Measurements from ENCODE around the gene SLC37A3. TPM values are rescaled to one million over a fixed set of nuclear protein-coding genes. Genes with fewer than 3 reads are reported as not detected.
A peak's percentile ranks its signal among the peaks of the same experiment; 100 is the strongest.

SLC37A3 gene
- total and polyA plus RNA-seq, 2 donors (not counting 3 experiments of a cell fraction or from before 2014, with no cell fraction given) = 32.7 to 59.7 TPM

DNA sequence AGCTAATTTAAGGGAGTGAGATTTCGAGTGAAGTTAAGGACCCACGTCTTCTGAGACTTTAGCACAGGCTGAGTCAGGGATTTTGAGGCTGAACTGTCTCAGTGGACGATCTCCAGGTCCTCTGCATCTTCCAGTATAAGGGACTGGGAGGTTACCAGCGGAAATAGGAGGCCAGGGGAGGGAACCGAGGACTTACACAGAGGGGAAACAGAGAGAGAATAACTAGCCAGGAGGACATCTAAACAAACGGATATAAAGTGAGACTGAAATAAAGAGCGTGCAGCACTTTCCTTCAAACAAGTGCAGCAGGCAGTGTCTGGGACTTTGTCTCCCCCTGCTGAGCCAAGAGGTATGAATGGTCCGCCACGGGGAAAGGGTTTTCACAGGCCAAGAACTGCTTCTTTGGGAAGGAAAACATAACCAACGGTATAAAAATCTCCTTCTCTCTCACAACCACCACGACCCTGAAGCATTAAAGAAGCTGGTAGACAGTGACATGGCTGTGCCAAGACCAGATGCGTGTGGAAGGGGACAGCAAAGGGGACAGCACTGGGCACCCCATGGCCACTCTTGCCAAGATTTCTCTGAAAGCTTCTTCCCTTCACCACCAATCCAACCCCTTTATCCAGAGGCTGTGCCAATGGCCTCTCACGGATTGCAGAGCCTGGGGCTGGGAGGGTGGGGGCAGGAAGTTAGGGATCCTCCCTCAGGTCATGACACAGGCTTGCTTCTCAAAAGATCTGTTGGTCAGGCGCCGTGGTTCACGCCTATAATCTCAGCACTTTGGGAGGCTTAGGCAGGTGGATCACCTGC, 72.0 kb downstream of the SLC37A3 start:
- H3K36me3 ChIP-seq (ENCODE audit: control insufficient read depth in 2 of 2, extremely low read depth in 1 of 2, insufficient read depth in 2 of 2, low read length in 2 of 2) = no peaks in the 10 kb centered on the region
- no peaks in the 10 kb centered on the region for H3K9me3 ChIP-seq (replicated peaks; ENCODE audit: control insufficient read depth, insufficient read depth, low read length)
- H3K4me3 ChIP-seq (replicated peaks in 1 of 3; ENCODE audit: insufficient read depth in 1 of 3, low read depth in 1 of 3, low read length in 3 of 3) = no peak overlapping the region
- H3K4me2 ChIP-seq (ENCODE audit: insufficient read depth, low read length) = peak overlapping the region; percentile 20
- ChIA-PET CTCF (interaction anchor here (0.6 to 2.2 kb wide), 11 partner anchors 10 to 892 kb away, joined by 3 to 7 read pairs (median 3); partner anchors contain the start of gene KDM7A), POLR2A (no interaction called here)
- H3K27me3 ChIP-seq (ENCODE audit: control insufficient read depth in 2 of 2, insufficient read depth in 2 of 2, low read length in 2 of 2) = no peaks in the 10 kb centered on the region
- peak overlapping the region; percentile 27 for H2AFZ ChIP-seq (ENCODE audit: low read depth, low read length)
- intact Hi-C loops (cut with micrococcal nuclease) (loop anchor here (1.0 to 10.0 kb wide), 2 partner anchors 151 to 262 kb away; partner anchors contain the start of gene PARP12), dilution Hi-C loops (cut with MboI; ENCODE audit: extremely low pct_ligation_motif_present, low sequenced_read_pairs) (no loop called here)
- DNase-seq (ENCODE audit: low read depth, low spot score) (peak; percentile 71), FAIRE-seq (peak; percentile 85)
- H3K27ac ChIP-seq (ENCODE audit: insufficient read depth, low read depth, low read length) = no peak overlapping the region
- no peaks in the 10 kb centered on the region for H3K9me1 ChIP-seq (replicated peaks; ENCODE audit: control insufficient read depth, extremely low read depth, insufficient read depth, low read length)
- H3K4me1 ChIP-seq (ENCODE audit: control insufficient read depth, extremely low read depth, insufficient read depth, low read length) = no peaks in the 10 kb centered on the region
- no TSS peak for BruUV-seq (replicated peaks)
- no peak overlapping the region for H3K9ac ChIP-seq (replicated peaks; ENCODE audit: extremely low read depth, insufficient read depth, low read length)
- H3K79me2 ChIP-seq (ENCODE audit: control insufficient read depth, insufficient read depth, low read length) = no peaks in the 10 kb centered on the region
- TF ChIP-seq, protein P1, sequence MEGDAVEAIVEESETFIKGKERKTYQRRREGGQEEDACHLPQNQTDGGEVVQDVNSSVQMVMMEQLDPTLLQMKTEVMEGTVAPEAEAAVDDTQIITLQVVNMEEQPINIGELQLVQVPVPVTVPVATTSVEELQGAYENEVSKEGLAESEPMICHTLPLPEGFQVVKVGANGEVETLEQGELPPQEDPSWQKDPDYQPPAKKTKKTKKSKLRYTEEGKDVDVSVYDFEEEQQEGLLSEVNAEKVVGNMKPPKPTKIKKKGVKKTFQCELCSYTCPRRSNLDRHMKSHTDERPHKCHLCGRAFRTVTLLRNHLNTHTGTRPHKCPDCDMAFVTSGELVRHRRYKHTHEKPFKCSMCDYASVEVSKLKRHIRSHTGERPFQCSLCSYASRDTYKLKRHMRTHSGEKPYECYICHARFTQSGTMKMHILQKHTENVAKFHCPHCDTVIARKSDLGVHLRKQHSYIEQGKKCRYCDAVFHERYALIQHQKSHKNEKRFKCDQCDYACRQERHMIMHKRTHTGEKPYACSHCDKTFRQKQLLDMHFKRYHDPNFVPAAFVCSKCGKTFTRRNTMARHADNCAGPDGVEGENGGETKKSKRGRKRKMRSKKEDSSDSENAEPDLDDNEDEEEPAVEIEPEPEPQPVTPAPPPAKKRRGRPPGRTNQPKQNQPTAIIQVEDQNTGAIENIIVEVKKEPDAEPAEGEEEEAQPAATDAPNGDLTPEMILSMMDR (IDR thresholded peaks at IDR 0.05; ENCODE audit: extremely low read depth in 1 of 2, insufficient read depth in 1 of 2, low read depth in 1 of 2, low read length in 2 of 2) = peak; percentile 64 to 76
- TF ChIP-seq GATA2 (IDR thresholded peaks at IDR 0.05; ENCODE audit: insufficient read depth, insufficient read length, low read depth, low read length) = no peak
- no peaks in the 10 kb centered on the region for H4K20me1 ChIP-seq (replicated peaks; ENCODE audit: control insufficient read depth, extremely low read depth, insufficient read depth, low read length)

DNA sequence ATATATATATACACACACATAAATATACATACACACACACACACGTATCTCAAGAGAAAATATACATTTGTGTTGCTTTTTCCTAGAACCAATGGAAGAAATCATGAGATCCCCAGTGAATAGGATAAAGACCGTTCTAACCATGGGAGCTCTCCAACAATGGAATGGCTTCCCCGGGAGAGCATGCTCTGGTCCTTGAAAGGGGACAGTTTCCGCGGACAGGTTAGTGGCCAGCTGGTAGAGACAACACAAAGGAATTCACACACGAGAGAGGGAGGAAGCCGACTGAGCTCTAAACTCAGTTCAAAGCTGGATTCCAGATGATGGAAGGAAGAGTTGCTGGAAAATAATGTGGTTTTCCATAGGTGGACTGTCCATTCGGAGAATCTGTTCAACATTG, 72.7 kb downstream of the SLC37A3 start:
- no peak overlapping the region for H3K9ac ChIP-seq (replicated peaks; ENCODE audit: extremely low read depth, insufficient read depth, low read length)
- H2AFZ ChIP-seq (ENCODE audit: low read depth, low read length) = no peak overlapping the region
- H3K79me2 ChIP-seq (ENCODE audit: control insufficient read depth, insufficient read depth, low read length) = no peaks in the 10 kb centered on the region
- H3K4me1 ChIP-seq (ENCODE audit: control insufficient read depth, extremely low read depth, insufficient read depth, low read length) = no peaks in the 10 kb centered on the region
- TF ChIP-seq, protein P2, sequence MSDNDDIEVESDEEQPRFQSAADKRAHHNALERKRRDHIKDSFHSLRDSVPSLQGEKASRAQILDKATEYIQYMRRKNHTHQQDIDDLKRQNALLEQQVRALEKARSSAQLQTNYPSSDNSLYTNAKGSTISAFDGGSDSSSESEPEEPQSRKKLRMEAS (IDR thresholded peaks at IDR 0.05; ENCODE audit: insufficient read depth, insufficient read length) = no peak
- TF ChIP-seq POLR2A (IDR thresholded peaks at IDR 0.05; ENCODE audit: low read depth, low read length) (no peak), MYC (IDR thresholded peaks at IDR 0.05; ENCODE audit: low read depth, low read length) (no peak), JUN (IDR thresholded peaks at IDR 0.05; ENCODE audit: borderline replicate concordance, insufficient read depth, insufficient read length, low read depth) (no peak)
- no peak overlapping the region for H3K4me2 ChIP-seq (ENCODE audit: insufficient read depth, low read length)
- H3K9me3 ChIP-seq (replicated peaks; ENCODE audit: control insufficient read depth, insufficient read depth, low read length) = no peaks in the 10 kb centered on the region
- H3K36me3 ChIP-seq (ENCODE audit: control insufficient read depth in 2 of 2, extremely low read depth in 1 of 2, insufficient read depth in 2 of 2, low read length in 2 of 2) = no peaks in the 10 kb centered on the region
- FAIRE-seq = no peak
- intact Hi-C loops (cut with micrococcal nuclease) = loop anchor here (10.0 kb wide), 1 partner anchor 261 kb away; the partner anchor contains the start of gene PARP12
- no peak overlapping the region for H3K27ac ChIP-seq (ENCODE audit: insufficient read depth, low read depth, low read length)
- POLR2A ChIA-PET = no interaction called here
- dilution Hi-C loops (cut with MboI; ENCODE audit: extremely low pct_ligation_motif_present, low sequenced_read_pairs) = no loop called here
- no peak overlapping the region for H3K4me3 ChIP-seq (replicated peaks in 1 of 3; ENCODE audit: insufficient read depth in 1 of 3, low read depth in 1 of 3, low read length in 3 of 3)
- no peaks in the 10 kb centered on the region for H3K9me1 ChIP-seq (replicated peaks; ENCODE audit: control insufficient read depth, extremely low read depth, insufficient read depth, low read length)
- DNase-seq (ENCODE audit: low read depth, low spot score) = no peak
- CTCF ChIA-PET = interaction anchor here (0.6 to 2.2 kb wide), 7 partner anchors 9 to 723 kb away, joined by 3 to 7 read pairs (median 3); no protein-coding TSS in a partner anchor
- BruUV-seq (replicated peaks) = no TSS peak
- H4K20me1 ChIP-seq (replicated peaks; ENCODE audit: control insufficient read depth, extremely low read depth, insufficient read depth, low read length) = no peaks in the 10 kb centered on the region
- H3K27me3 ChIP-seq (ENCODE audit: control insufficient read depth in 2 of 2, insufficient read depth in 2 of 2, low read length in 2 of 2) = no peaks in the 10 kb centered on the region
